GM21526 (cell line): ENCODE data around the gene RPL36AL.

Source experiments
- ATAC-seq: cut with Tn5 transposase; IDR thresholded peaks from one replicate; pipeline ENCODE4 v1.9.1; 2021; ENCODE audit warnings: moderate library complexity; ENCODE audit not compliant: unreplicated experiment, low FRiP score

RPL36AL gene

DNA sequence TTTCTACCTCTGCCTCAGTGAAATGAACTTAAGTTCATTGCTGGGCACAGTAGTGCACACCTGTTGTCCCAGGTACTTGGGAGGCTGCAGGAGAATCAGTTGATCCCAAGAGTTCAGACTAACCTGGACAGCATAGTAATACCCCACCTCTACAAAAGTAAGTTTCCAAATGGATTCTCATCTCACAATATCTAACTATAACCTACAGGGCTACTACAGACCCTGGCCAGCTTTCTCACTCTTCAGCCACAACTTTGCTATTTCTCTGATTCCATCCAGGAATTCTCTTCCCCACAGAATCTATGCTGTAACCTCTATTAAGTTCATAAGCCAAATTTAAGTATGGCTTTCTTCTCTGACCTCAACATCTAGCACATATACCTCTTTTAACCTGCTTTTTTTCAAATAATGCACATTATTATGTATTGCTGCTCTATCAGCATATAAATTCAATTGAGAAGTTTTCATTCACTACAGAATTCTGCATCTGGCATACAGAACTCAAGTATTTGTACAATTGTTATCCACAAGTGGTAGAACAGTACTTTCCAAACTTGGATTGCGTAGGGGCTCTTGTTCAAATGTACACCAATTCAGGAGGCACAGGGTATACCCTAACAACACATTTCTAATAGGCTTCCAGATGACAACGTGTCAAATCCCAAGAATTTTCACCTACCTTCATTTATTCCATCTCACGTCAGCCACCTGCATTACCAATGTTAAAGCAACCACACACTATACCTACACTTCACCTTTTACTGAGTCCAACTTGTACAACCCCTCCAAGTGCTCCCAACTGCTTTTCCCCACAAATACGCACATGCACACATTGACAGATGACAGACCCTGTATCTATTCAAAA, 38.1 kb downstream of the RPL36AL start:
- ATAC-seq = no peak

GRCh38 chr14:49581209-49582112, 39.0 kb downstream of the RPL36AL start:
- ATAC-seq = no peak

DNA sequence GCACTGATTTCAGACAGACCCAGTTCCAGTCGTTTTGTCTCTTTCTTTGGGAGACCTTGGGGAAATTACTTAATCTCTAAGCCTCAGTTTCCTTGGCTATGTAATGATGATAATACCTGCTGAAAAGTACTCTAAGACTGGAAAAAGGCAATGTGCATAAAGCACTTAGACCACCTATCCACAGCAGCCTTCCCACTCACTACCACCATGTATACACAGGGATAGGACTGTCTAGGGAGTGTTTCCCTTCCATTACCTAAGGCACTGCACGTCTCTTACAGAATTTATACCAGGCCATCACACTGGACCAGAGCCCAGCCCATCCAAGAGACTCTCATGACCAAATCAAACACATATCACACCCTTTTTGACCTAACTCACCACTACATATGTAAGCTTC, 40.6 kb downstream of the RPL36AL start:
- no peak for ATAC-seq

GRCh38 chr14:49578141-49578540, 42.3 kb downstream of the RPL36AL start:
- no peak for ATAC-seq

GRCh38 chr14:49574038-49574437, 46.4 kb downstream of the RPL36AL start:
- no peak for ATAC-seq

GRCh38 chr14:49569281-49569680, 51.1 kb downstream of the RPL36AL start:
- no peak for ATAC-seq
